Measurements from ENCODE around the gene MAP2. TPM values are rescaled to one million over a fixed set of nuclear protein-coding genes. Genes with fewer than 3 reads are reported as not detected.

The MAP2 gene
- total RNA-seq, 4 donors from 2014 or later: 5.1 to 16.6 (median 7.7) TPM

GRCh38 chr2:209533391-209533790 lies 109.5 kb downstream of the MAP2 start:
- no peak for TF ChIP-seq CTCF (IDR thresholded peaks at IDR 0.05; ENCODE audit: low read depth)

GRCh38 chr2:209534228-209534627 lies 110.4 kb downstream of the MAP2 start:
- TF ChIP-seq CTCF (IDR thresholded peaks at IDR 0.05; ENCODE audit: low read depth): no peak

DNA sequence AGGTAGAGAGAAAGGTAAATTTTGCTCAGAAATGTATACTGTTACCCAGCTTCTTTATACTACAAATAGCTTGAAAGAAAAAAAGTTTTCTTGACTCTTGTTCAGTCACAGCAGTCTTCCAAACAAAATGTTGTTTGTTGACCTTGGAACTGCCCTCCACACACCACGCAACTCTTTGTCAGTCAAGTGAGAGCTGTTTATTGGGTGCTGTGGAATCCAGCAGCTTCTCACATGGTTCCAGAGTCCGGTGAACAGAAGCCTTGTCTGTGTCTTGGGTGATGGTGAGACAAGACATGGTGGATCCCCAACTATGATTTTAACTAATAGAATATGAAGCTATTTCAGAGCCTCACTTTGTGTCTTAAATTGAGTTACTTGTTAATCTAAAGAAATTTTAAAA lies 112.5 kb downstream of the MAP2 start:
- TF ChIP-seq CTCF (IDR thresholded peaks at IDR 0.05; ENCODE audit: low read depth): no peak

DNA sequence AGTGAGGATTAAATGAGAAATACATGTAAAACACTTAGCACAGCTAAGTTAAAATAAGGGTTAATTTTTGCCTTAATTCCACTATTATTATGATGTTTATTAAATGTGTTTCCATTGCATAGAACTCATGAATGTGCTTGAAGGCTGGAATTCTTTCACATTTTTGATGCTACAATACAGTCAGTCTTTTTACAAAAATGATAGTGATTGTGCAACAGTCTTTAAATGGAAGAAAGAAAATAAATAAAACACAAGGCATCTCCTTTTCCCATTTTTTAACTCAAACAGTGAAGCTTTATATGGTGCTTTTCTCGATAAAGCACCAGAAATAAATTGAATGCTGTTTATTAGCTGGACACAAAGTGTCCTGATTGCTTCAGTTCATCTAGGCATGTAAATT lies 123.9 kb downstream of the MAP2 start:
- TF ChIP-seq CTCF (IDR thresholded peaks at IDR 0.05; ENCODE audit: low read depth): no peak

DNA sequence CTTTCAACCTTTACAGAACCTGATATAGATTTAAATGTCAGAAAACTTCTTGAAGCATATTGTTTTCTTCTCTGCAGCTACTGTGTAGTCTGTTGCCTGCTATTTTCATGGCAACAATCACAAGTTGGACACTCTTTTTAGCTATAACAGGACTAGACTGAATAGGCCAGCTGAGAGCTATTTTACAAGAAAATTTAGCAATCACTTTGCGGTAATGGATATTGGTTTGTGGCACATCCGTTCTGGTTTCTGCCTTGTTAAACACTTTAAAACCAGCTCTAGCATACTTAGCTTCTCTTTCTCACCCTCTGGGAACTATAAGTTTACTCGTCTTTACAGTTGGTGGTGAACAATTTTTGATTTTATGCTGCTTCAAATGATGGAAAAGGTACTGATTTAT lies 125.7 kb downstream of the MAP2 start:
- no peak for TF ChIP-seq CTCF (IDR thresholded peaks at IDR 0.05; ENCODE audit: low read depth)

- TF ChIP-seq CTCF (IDR thresholded peaks at IDR 0.05; ENCODE audit: low read depth): no peak
These were observed 130.1 kb downstream of the MAP2 start for GRCh38 chr2:209553913-209554312.

DNA sequence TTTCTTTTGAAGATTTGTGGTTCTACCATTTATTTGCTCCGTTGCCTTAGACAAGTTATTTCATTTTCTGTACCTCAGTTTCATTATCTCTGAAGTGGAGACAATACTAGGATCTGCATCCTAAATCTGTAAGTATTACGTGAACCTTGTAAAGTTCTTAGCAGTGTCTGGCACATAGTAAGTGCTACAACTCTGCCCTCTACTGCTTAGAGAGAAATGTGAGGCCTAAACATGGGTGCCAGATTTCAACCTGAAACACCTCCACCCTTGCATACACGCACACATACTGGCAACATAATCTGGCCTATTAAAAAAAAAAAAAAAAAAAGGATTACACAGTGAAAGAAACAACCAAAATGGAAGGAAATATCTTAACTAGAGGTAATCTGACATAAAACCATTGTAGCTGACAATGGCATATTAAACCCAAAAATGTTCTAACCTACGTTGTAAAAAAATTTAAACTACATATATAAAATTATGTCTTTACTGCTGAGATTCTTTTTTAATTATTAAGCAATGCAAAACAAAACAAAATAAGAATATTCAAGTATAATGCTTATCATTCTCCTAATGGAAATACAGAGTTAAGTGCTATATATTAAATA lies 132.6 kb downstream of the MAP2 start:
- TF ChIP-seq CTCF (IDR thresholded peaks at IDR 0.05; ENCODE audit: low read depth): no peak

Measured in subcutaneous adipose tissue (tissue), 4 donors.